ENCODE results near the gene LCE1C. TPM values are rescaled to one million over a fixed set of nuclear protein-coding genes. Genes with fewer than 3 reads are reported as not detected.

LCE1C gene
- total RNA-seq, 2 experiments from 2014 or later = not detected

DNA sequence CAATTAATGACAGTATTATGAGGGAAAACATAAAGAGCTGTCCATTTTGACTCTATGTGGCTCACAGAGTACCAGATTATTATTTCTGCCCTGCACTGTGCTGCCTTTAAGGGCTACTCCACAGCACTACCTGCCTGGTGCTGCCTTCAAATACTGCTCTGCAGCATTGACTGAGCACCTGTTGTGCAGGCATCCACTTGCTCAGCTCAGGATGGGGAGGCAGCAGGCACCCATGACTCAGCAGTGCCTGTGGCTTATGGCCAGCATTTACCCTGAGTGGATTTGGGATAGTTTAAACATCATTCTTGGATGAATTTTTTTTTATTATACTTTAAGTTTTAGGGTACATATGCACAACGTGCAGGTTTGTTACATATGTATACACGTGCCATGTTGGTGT, 49.6 kb downstream of the LCE1C start:
- CTCF ChIA-PET = no interaction called here
- POLR2A ChIA-PET = no interaction called here
- H3K27ac Mint-ChIP-seq = no peak overlapping the region
- ATAC-seq (no peak), DNase-seq (no peak)
- peaks cover 3% of the 10 kb centered on the region for H3K27me3 Mint-ChIP-seq (ENCODE audit: low read depth)
- no peaks in the 10 kb centered on the region for H3K4me1 Mint-ChIP-seq (ENCODE audit: low read depth)
- no peaks in the 10 kb centered on the region for H3K36me3 Mint-ChIP-seq (ENCODE audit: low read depth)
- H3K4me3 Mint-ChIP-seq = no peak overlapping the region
- no peaks in the 10 kb centered on the region for H3K9me3 Mint-ChIP-seq (ENCODE audit: insufficient read depth)

Other genes starting within 250 kb of the LCE1C start
- gene LCE3E, start 239.9 kb downstream of the LCE1C start, total RNA-seq = not detected
- not detected for gene LCE3D, start 226.1 kb downstream of the LCE1C start, total RNA-seq
- gene LCE3C, start 206.4 kb downstream of the LCE1C start, total RNA-seq = not detected
- gene LCE3B, start 192.8 kb downstream of the LCE1C start, total RNA-seq = not detected
- gene LCE3A, start 183.5 kb downstream of the LCE1C start, total RNA-seq = not detected
- gene LCE2D, start 143.3 kb downstream of the LCE1C start, total RNA-seq = not detected
- not detected for gene LCE2C, start 131.4 kb downstream of the LCE1C start, total RNA-seq
- gene LCE2B, start 120.5 kb downstream of the LCE1C start, total RNA-seq = not detected
- gene LCE2A, start 108.3 kb downstream of the LCE1C start, total RNA-seq = not detected
- not detected for gene LCE4A, start 98.5 kb downstream of the LCE1C start, total RNA-seq
- not detected for gene KPRP, start 48.6 kb downstream of the LCE1C start, total RNA-seq
- gene LCE1F, start 31.5 kb downstream of the LCE1C start, total RNA-seq = not detected
- not detected for gene LCE1E, start 20.4 kb downstream of the LCE1C start, total RNA-seq
- not detected for gene LCE1D, start 9.9 kb downstream of the LCE1C start, total RNA-seq
- gene LCE1B, start 5.3 kb upstream of the LCE1C start, total RNA-seq = not detected
- not detected for gene LCE1A, start 20.8 kb upstream of the LCE1C start, total RNA-seq
- gene LCE6A, start 36.2 kb upstream of the LCE1C start, total RNA-seq = not detected
- gene LCE7A, start 53.3 kb upstream of the LCE1C start, total RNA-seq = not detected
- gene SMCP, start 71.7 kb upstream of the LCE1C start, total RNA-seq = not detected
- not detected for gene IVL, start 101.9 kb upstream of the LCE1C start, total RNA-seq
- not detected for gene SPRR5, start 140.6 kb upstream of the LCE1C start, total RNA-seq
- not detected for gene SPRR4, start 164.0 kb upstream of the LCE1C start, total RNA-seq
- gene SPRR1A, start 177.4 kb upstream of the LCE1C start, total RNA-seq = not detected
- gene SPRR3, start 195.1 kb upstream of the LCE1C start, total RNA-seq = not detected
- not detected for gene SPRR1B, start 224.6 kb upstream of the LCE1C start, total RNA-seq
- not detected for gene SPRR2D, start 234.5 kb upstream of the LCE1C start, total RNA-seq

Measured in activated CD8-positive, alpha-beta T cell treated with anti-CD3 and anti-CD28 coated beads, Interleukin-2, amount 10 ng/mL, durations not matched to agents 7 days and 5 days (primary cell).